GM21825 (cell line): ENCODE measurements around the gene ISG15.
"Not testable (repeated sequence)": the region's sequence is repeated elsewhere in the genome, so short reads cannot be mapped to it uniquely, and the experiment has no call there.

ENCODE experiments used
- ATAC-seq: cut with Tn5 transposase; IDR thresholded peaks from one replicate; pipeline ENCODE4 v1.9.1; 2021; ENCODE audit warnings: mild to moderate bottlenecking, moderate library complexity; ENCODE audit not compliant: unreplicated experiment

ISG15 gene

DNA sequence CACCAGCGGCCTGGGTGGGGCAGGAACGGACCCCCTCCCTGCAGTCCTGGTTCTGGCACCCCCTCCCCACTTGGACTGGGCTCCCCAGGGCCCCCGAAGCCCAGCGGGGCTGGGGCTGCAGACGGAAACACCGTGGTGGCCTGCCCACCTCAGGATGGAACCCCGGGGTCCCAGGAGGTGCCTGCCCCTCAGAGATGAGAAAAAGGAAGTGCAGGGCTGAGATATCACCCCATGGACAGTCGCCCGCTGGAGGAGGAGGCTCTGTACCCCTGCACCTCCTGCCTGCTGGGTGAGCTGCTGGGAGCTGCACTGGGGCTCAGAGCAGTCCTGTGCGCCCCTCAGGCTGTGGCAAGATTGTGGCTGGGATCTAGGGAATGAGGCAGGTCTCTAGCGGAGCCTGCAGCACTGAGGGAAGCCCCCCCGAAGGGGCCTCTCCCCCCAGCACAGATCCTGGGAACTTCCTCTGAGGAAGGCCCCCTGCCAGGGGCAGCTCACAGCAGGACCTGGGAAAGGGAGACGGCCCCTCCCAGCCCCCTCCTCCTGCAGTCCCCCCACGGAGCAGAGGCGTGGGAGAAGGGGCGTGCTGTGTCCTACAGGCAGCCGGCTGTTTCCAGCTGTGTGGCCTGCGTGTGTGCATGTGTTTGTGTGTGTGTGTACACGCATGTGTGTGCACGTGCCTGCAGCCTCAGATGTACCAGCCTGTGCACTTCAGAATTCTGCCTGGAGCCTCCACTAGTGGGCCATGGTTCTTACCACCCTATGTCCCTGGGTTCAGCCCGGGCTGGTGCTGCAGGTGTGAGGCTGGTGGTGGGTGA lies 13.5 kb downstream of the ISG15 start:
- ATAC-seq: no peak

- ATAC-seq: no peak
Measured at GRCh38 chr1:1027791-1028190, 14.5 kb downstream of the ISG15 start.

DNA sequence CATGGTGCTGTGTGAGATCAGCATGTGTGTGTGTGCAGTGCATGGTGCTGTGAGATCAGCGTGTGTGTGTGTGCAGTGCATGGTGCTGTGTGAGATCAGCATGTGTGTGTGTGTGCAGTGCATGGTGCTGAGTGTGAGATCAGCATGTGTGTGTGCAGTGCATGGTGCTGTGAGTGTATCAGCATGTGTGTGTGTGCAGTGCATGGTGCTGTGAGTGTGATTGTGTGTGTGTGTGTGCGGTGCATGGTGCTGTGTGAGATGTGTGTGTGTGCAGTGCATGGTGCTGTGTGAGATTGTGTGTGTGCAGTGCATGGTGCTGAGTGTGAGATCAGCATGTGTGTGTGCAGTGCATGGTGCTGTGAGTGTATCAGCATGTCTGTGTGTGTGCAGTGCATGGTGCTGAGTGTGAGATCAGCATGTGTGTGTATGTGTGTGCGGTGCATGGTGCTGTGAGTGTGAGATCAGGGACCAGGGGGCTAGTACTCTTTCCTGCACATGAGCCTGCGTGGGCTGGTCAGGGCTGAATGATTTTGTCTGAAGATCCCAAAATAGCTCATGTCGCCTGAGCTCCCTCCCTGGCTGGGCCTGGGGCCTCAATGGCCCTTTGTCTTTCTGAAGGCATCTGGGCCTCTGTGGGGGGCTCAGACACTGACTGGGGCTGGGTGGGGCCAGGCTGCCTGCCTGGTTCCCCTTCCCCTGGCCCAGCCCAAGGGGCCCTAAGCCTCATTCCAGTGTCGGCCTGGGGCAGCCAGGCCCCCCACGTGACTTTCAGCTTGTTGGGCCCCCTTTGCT lies 17.8 kb downstream of the ISG15 start:
- ATAC-seq: not testable (repeated sequence)

GRCh38 chr1:1031659-1032235 lies 18.4 kb downstream of the ISG15 start:
- no peak for ATAC-seq

DNA sequence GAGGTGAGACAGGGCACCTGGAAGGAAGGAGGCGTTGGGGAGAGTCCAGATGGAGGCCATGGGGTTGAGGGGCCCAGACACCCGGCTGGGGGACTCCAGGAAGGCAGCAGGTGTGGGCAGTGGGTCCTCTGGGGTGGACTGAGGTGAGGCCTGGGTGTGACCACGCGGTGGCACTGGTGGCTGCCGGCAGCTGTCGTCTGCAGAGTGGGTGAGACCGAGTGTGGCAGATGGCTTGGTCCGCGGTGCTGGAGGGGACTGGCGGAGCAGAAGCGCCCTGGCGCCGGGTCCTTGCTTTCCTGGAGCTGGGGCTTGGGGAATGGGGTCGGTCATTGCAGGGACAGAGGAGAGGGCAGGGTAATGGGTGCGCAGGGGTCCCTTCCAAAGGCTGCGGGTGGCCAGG lies 19.1 kb downstream of the ISG15 start:
- no peak for ATAC-seq

- ATAC-seq: peak; percentile 72
Measured at GRCh38 chr1:1033009-1033587, 19.8 kb downstream of the ISG15 start.

DNA sequence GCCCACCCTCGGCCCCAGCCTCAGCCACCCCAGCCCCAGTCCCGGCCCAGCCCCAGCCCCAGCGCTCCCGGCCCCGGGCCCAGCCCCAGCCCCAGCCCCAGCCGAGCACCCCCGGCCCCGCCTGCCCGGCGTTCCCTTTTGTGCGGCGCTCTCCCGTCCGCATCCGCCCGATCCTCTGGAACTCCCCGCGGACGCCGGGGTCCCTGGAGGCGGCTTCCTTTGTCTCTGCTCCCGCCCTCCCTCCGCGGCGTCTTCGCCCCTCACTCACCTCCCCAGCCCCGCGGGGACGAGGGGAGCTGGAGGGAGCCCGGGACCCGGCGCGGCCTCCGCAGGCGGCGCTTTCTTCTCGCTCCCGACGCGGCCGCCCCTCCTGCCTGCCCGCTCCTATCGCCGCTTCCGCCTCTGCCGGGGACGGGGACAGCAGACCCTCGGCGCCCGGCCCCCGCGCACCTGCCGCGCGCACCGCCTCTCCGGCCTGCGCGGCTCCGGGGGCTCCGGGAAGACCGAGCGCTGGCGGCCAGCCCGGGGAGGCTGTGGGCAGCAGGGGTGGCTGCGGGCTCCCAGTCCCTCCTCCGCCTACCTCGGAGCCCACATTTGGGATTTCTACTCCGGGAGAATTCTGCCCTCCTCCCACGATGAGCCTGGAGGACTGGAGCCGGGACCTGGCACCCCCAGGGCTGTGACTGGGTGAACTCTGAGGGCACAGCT lies 20.6 kb downstream of the ISG15 start:
- no peak for ATAC-seq

- ATAC-seq: no peak
Measured at GRCh38 chr1:1034439-1034781, 21.1 kb downstream of the ISG15 start.

GRCh38 chr1:1035291-1035943 lies 22.1 kb downstream of the ISG15 start:
- ATAC-seq: no peak

DNA sequence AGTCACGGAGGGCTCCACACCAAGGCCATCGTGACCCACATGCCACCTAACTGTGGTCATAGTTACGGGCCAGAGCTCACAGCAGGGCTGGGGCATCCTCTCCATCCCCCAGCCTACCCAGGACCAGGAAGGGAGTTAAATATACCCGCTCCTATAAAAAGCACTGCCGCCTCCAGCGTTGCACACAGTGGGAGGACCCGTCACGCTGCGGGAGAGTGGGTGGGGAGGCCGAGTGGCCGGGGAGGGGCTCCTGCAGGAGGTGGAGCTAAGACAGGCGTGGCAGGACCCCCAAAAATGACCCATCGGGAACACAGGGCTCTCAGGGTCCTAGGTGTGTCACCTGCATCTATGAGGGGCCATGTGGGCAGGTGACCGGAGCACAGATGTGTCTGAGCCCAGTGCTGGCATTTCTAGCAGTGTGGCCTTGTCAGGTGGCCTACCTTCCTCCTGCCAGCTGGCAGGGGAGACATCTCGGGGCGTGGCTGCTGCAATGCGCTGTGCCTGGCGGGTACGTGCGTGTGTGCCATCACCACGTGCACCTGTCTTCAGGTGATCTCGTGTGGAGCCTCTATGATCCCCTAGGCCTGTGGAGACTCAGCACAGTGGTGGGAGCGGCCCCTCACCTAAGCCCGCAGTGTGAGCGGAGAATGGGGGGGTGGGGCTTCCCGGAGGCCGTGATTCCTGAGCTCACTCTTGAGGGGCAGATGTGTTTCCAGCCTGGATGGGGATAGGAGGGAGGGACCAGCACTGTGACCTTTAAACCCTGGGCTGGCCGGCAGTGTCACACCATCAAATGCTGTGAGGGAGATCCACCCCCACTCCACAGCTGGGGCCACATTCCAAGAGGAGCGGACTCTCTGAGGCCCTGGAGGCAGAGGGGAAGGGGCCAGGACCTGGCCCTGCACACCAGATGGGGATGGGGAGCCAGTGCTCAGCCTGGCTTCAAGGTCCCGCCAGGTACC lies 24.4 kb downstream of the ISG15 start:
- no peak for ATAC-seq

- ATAC-seq: peak; percentile 43
Measured at GRCh38 chr1:1038694-1039093, 25.4 kb downstream of the ISG15 start.

DNA sequence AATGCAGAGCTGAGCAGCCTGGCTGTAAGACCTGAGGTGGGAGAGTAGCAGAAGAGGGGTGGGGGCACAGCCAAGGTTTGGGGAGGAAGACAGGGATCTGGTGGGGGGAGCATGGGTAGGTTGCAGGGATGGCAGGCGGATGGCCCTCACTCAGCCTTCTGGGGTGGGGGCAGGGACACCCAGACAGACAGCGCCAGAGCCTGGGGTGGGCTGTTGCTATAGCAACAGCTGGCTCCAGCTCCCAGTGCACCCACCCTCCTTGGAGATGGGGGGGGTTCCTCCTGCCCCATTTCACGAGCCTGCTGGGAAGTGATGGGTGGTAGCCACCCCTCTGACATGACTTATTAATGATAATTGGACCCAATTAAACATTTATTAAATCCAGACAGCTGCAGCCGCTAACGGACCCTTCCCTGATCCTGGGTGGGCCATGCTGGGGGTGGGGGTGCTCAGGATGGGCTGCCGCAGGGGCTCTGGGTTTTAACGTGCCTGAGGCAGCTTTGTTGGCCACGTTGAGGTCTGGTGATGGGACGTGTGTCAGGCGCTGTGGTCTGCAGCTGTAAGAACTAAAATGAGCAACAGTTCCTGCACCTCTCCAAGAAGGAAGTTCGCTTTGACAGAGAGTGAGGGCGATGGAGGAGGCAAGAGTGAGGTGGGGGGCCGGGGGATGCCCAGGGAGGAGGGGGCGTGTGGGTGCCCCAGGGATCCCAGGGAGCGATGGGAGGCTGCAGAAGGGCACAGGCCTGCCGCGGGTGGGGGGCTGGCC lies 26.0 kb downstream of the ISG15 start:
- no peak for ATAC-seq

DNA sequence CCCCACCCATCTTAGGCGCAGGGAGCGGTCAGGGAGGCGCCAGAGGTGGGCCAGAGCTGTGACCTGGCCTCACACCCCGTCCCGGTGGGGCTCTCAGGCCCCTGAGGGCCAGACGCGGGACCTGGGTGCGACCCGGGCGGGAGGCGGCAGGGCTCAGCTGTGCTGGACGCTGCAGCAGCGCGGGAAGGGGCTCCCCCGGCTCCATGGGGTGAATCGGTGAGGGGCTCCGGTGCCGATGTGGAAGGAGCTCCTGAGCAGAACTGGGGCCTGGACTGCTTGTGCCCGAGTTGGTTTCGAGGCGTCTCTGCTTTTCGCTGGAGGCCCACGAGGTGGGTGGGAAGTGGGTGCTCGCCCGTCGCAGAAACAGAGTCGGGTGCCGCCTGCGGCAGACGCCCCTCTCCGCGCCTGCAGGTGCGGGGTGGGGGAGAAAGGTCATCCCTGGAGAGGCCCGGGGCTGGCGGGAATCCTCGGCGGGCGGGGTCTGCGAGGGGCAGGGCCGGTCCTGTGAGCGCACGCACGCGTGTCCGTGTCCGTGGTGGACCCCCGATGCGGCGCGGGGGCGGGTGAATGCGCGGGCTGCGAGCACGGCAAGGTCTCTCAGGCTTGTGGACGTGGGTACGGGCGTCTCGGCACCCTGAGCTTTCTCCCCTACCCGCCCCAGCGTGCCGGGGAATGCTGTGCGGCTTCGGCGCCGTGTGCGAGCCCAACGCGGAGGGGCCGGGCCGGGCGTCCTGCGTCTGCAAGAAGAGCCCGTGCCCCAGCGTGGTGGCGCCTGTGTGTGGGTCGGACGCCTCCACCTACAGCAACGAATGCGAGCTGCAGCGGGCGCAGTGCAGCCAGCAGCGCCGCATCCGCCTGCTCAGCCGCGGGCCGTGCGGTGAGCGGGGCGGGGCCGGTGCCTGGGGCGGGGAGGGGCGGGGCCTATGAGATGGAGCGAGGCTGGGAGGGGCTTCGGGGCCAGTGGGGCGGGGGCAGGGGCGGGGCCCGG lies 27.0 kb downstream of the ISG15 start:
- peak; percentile 39 for ATAC-seq

DNA sequence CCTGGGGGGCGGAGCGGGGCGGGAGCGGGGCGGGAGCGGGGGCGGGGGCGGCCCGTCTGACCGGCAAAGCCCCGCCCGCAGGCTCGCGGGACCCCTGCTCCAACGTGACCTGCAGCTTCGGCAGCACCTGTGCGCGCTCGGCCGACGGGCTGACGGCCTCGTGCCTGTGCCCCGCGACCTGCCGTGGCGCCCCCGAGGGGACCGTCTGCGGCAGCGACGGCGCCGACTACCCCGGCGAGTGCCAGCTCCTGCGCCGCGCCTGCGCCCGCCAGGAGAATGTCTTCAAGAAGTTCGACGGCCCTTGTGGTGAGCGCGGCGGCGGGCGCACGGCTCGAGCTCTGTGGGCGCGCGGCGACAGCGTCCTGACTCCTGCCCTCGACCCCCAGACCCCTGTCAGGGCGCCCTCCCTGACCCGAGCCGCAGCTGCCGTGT lies 27.8 kb downstream of the ISG15 start:
- ATAC-seq: no peak

- ATAC-seq: no peak
Measured at GRCh38 chr1:1041873-1042272, 28.6 kb downstream of the ISG15 start.

GRCh38 chr1:1042835-1043234 lies 29.5 kb downstream of the ISG15 start:
- ATAC-seq: no peak

DNA sequence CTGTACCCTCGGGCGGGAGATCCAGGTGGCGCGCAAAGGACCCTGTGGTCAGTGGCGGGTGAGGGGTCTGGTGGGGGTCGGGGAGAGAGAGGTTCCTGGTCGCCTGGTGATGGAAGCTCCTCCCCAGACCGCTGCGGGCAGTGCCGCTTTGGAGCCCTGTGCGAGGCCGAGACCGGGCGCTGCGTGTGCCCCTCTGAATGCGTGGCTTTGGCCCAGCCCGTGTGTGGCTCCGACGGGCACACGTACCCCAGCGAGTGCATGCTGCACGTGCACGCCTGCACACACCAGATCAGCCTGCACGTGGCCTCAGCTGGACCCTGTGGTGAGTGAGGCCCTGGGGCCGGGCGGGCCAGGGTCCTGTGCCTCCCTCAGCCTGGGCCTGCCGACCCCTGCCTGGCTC lies 30.1 kb downstream of the ISG15 start:
- ATAC-seq: no peak
